Stimulated activated CD4-positive, alpha-beta T cell treated with anti-CD3 and anti-CD28 coated beads, Interleukin-15, amount 100 ng/mL, for 48 hours (primary cell): ENCODE data around the gene TOMM6.
"Not testable (repeated sequence)": the region's sequence is repeated elsewhere in the genome, so short reads cannot be mapped to it uniquely, and the experiment has no call there.

ENCODE experiments used
- DNase-seq, 2 donors: peaks; one replicate each; pipeline ENCODE4 v3.0.0-alpha.2; 2020; ENCODE audit warnings: low read depth in 2 of 2

Gene TOMM6

DNA sequence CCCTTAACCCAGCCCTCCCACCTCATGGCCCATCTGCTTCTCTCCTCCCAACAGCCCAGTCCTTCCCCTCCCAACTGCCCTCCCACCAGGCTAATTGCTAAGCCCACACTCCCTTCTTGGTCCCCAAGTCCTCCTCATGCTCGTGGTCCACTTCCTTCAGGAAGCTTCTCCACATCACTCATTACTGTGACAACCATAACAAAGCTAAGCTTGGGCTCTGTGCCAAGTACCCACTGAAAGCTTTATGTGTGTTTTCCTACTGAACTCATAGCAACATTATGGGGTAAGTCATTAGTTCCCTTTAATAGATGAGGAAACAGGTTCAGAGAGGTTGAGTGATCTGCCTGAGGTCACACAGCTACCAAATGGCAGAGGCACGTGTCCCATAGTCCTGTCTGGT lies 24.0 kb upstream of the TOMM6 start:
- DNase-seq: no peak

DNA sequence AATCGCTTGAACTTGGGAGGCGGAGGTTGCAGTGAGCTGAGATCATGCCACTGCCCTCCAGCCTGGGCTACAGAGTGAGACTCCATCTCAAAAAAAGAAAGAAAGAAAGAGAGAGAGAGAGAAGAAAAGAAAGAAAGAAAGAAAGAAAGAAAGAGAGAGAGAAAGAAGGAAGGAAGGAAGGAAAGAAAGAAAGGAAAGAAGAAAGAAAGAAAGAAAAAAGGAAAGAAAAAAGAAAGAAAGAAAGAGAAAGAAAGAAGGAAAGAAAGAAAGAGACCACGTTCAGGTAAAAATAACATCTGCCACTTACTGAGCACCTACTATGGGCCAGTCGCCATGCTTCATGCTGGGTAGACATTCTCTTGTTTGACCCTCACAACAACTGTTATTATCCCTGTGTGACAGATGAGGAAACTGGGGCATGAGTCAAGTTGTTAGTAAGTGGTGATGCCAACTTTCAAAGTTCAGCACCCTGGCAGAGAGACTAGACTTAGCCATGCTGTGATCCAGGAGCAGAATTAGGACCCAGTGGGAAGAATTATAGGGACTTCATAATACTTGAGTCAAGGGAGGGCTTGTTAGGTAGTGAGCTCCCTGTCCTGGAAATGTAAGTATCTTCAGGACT lies 21.3 kb upstream of the TOMM6 start:
- not testable (repeated sequence) for DNase-seq

DNA sequence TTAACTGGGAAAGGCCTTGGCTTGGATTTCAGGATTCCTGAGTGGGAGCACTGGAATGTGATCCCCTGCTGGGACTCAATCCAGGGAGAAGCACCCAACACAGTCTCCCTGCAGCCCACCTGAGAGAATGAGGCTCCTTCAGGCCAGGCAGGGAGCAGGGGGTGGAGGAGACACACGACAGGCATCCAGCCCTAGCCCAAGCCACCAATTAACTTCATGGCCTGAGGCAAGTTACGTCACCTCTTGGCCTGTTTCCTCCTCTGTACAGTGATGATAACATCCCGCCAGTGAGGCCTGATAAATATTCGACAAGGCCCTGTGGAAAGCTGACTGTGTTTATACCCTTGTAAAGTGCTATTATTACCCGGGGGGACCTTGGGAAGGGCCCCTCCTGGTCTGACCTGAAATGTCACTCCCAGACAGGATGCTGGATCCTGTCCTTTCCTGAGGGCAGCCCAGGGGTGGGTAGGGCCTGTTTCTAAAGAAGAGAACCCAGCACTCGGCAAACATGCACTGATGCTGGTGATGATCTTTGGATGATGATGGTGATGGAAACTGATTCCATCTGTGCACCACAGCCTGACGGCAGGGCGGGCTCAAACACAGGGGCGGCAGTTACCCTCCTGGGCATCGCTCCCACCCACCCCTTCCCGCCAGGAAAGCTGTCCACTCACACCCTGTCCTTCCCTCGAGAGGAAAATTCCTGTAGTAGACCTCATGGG lies 20.2 kb upstream of the TOMM6 start:
- DNase-seq: no peak

DNA sequence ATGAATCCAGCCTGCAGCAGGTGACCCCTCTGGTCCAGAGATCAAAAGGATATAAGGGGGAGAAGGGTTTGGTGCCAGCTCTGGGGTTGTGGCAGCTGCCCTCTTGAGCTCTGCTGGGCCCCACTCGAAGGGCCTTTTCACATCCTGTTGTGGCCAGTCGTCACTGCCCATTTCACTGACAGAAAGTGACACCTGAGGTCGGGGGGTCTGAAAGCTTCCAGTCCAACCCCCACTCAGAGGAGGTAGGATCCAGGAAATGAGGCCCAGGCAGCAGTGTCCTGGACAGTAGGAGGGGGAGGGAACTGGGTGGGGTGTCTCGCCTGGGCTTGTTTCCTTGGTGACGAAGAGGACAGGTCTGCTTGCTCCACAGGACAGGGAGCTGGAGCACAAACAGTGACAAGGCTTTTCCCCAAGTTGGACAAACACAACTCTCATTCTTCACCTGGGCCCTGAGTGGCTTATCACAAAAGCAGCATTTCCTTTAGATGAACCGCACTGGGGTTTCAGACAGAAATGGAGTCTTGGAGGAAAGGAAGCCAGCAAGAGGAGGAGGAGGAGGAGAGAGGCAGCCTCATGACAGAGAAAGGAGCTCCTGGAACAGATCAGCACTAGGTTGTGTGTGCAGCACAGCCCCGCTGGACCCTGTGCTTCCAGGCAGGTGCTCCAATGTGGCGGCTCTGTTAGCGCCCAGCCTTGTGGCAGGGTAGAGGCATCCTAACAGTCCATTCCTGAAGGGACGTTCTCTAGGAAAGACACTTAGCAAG lies 18.8 kb upstream of the TOMM6 start:
- no peak for DNase-seq

DNA sequence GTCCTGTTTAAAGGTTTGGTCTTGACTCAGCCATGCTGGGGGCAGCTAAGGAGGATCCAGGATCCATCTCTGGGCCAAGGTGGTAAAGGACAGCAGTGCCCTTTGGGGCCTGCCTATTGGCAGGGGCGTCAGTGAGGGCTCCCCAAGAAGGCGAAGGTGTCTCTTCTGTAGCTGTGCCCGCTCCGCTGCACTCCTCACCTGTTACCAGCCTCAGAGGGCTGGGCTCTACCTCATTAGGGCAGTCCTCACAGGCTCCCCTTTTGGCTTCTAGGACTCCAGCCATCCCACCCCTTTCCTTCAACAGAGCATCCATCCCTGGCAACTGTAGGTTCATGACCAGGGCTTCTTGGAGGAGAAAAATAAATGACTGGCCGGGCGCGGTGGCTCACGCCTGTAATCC lies 18.1 kb upstream of the TOMM6 start:
- no peak for DNase-seq

DNA sequence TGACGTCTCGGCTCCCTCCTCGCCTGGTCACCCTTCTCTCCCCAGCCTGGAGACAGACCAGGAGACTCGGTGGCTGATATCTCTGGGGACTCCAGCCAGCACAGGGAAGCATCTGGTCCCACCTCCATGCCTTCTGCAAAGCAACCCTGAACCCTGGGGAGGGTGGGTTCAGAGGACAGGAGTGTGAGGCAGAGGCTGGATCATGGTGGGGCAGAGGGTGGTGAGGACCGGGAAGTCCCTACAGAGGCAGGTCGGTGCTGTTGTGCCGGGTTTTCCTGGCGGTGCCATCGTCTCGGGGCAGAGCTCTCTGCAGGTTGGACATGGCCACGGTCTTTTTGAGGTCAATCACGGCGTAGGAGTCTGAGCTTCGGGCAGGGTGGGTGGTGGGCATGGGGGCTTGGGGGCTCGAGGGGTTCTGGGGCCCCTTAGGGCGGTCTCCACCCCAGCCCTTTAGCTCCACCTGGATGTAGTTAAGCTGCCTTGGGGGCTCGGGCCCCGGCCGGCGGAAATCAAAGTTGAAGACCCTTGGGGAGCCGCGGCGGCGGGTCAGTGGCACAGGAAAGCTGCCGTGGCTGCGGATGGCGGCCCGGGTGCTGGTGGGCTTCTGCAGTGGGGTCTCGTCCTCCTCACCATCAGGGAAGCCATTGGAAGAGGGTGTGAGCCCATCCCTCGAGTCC lies 17.0 kb upstream of the TOMM6 start:
- DNase-seq: no peak

DNA sequence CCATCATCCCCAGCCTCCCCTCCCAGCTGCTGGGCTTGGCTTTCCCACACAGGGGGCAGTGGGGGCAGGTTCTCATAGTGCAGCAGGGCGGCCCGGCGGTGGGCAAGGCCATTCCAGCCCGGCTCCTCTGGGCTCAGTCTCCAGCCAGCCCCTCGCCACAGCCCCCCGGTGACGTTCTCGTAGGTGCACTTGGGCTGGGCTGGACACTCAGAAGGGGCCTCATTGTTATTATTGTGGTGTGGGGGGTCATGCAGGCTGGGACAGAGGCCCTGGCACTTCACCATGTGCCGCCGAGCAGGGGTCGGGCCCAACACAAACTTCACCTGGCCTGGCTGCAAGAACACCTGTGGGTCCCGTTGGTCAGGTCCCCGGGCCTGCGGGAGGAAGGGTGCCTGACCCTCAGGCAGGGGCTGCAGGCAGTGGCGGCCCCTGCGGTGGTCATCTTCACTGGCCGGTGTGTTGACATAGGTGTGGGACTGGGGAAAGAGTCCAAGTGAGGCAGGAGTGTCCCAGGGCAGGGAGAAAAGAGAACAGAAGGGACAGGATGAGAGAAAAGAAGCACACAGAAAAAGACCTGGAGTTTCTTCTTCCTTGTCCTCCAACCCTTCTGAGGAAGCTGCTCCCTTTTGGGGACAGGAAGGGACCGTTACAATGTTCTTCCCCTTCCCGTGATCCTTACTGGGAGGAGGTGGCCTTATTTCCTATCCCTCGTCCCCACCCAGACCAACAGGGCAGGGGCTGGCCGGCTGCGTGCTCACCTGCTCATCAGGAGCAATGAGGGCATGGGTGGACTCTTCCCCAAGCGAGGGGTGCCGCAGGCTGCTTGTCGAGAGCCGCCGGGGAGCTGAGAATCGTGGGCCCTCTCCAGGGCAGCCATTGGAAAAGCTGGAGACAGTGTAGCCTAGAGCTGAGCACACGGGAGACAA lies 16.2 kb upstream of the TOMM6 start:
- no peak for DNase-seq

DNA sequence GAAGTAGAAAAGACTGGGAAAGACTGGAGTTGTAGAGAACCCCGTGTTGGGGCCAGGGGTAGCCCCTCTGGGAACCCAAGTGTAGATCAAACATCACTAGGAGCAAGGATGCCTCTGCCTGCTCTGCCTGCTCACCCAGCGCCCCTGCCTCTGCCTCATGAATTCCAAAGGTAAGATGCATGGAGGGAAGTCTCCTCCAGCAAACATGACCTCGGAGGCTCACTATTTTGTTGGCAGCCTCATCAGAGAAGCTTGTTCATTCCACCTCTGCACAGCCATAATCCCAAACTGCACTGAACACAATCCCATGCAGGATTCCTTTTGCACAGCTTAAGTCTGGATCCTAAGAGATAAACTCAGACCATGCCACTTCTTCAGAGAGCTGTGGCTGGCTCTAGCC lies 12.7 kb upstream of the TOMM6 start:
- no peak for DNase-seq

DNA sequence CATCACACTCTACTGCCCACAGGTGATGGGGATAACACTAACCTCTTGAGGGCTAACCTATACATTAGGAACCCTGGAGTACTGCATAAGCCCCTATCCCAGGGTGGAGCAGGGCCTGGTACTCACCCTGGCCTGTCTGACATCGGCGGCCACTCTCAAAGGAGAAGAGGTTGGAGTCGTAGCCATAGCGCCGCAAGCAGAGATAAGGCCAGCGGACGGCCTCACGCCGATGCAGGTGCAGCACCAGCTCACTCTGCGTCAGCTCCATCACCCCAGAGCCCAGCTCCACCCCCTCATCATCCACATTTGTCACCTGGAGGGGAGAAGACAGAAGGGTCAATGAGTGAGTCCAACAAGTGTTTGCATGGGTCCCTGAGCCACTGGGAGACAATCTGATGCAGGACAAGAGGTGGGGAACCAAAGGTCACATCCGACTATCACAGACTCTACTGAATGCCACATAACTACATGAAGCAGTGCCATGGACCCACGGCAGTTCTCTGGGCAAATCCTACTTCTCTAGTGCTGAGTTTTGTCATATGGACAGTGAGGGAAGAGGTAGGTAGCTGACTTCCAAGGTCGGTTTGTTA lies 12.1 kb upstream of the TOMM6 start:
- no peak for DNase-seq

DNA sequence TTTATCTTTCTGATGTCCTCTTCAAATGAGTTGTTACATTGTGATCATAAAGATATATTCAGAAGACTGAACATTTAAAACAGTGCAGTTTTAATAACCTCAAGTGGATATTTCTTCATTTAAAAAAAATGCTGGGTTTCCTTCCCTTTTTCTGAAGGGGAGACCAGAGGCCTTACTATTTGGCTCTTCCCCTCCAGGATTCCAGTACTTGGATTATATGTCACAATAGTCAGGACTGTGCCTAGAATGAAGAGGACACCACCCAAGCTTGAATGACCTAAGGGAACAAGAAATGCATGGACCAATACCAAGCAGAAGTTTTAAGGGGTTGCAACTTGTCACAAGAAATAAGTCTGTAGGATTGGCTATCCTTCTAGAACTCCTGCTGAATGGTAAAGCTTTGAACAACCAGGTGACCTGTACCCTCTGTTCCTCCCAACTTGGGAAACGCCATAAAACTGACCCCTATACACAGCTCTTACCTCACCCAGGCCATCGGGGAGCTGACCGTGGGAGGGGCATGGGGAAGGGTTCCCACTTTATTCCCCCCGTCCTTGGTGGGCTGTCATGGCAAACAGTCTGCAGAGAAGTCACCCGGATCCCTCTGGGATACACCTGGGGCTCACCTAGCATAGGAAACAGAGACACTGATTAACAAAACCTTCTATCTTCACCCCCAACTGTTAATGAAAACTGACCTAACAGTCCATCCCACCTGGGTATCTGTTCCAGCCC lies 9.8 kb upstream of the TOMM6 start:
- no peak for DNase-seq

DNA sequence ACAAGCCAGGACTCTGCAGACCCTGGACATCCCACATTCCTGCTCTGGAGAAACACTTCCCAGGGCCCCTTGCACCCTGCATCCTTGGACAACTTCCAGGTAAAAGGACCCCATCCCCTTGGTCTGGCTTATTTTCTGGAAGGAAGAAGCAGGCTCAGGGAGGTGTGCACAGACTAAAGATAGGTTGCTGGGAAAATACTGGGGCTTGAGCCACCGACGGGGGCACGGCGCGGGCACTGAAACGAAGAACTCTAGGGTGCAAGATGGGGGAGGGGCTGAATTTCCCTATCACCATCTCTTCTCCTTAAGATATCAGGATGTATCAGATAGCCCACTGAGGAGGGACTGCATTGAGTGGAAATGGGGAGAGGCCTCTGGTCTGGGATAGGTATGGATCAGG lies 8.6 kb upstream of the TOMM6 start:
- DNase-seq: no peak

DNA sequence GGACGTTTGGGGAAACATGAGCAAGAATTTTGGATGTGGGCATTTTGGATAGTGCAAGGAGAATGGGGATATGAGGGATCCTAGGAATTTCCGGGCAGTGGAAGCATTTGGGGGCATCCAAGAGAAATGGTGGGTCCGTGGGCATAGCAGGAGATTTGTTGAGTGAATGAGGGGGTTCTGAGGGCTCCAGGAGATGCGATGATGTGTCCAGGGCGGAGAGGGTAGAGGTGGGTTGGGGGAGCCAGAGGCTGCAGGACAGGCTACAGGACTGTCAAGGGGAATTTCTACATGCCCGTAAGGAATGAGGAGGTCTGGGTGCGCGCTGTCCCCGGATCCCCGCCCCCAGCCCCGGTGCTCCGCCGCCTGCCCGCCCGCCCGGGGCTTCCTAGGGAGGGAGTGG lies 8.2 kb upstream of the TOMM6 start:
- DNase-seq: no peak

DNA sequence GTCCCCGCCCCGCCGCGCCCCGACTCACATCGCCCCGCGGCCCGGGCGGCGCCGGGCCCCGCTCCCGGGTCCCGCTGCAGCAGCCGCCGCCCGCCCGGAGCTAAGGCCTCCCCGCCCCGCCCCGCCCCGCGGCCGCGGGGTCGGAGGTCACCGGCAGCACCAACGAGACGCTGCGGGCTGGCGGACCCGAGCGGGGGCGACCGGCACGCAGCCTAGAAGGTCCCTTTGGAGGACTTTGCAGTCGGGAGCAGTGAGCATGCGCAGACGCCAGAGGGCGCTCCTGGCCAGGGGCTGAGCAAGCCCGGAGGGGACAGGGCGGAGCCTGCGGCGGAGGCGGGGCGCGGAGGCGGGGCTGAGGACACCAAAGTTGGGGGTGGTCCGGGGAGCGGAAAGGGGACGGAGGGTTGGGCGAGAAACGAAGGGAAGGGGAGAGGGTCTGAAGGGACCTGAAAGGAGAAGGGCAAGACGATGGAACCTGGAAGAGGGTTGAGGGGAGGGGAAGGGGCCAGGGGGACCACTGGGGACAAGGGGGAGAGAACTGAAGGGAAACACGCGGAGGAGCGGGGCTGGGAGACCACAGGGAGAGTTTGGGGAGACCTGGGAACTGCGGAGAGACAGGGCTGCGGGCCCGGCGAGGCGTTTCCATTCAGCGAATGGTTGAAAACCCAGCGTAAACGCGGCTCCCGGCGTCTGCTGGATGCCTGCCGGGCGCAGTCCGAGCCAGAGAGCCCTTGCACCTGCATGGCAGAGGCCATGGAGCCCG lies 7.5 kb upstream of the TOMM6 start, which contains the start of gene FRS3:
Gene FRS3 (minus strand): TSS at position 113 of the 763 bp plus-strand sequence. CDS start 2,913 bp downstream, outside the sequence.
- peak; percentile 98 to 99 for DNase-seq

DNA sequence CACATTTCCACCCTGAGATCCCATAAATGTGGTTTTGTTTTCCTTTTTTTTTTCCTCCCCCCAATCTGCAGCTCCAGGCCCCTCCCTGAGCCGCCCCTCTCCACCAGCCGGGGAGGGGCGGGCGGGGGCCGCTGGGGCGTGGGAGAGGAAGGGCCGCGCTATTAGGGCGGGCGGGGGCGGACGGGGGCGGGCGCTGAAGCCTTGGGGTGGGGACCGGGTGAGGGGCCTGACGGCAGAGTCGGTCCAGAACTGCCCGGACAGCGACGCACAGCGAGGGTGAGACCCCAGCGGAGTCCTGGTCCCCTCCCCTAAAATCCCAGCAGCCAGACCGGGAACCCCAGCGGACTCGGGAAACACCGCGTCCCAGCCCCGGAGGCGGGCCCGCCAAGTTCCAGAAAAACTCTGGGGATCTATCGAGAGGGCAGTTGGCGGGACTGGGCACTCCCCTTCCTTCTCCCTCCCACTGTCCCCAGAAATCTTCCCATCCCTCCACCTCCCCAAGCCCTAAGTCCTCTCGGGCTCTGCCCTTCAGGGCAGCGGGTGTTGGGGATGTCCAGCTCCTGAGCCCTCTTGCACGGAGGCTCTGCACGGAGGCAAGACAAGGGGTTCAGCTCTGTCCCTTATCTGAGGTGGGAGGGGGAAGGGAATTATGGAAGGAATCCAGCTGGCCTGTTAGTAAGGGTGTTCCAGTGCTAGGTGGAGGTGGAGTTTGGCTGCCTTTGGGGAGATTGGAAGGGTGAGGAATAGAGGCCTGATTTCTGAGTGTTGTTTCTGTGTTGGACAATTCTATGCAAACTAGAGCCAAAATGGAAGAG lies 6.7 kb upstream of the TOMM6 start, which contains the start of gene PRICKLE4:
Gene PRICKLE4 (plus strand): TSS at position 232 of the 815 bp plus-strand sequence. CDS start 2,692 bp downstream, outside the sequence.
- DNase-seq: no peak

DNA sequence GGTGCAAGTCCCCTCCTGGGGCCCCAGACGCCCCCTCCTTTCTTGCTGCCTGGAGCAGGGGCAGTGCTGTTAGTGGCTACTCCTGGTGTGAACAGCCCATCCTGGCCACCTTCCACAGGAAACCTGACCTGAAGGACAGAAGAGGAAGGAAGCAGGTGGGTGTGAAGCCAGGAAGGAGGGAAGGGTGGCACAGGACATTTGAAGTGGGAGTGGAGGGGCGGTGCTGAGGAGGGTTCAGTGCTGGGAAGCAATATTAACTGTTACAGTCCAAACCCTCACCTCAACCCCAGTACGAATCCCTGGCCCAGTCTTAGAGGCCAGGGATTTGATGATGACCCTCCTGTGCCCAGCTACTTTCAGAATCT lies 6.1 kb upstream of the TOMM6 start:
- no peak for DNase-seq

DNA sequence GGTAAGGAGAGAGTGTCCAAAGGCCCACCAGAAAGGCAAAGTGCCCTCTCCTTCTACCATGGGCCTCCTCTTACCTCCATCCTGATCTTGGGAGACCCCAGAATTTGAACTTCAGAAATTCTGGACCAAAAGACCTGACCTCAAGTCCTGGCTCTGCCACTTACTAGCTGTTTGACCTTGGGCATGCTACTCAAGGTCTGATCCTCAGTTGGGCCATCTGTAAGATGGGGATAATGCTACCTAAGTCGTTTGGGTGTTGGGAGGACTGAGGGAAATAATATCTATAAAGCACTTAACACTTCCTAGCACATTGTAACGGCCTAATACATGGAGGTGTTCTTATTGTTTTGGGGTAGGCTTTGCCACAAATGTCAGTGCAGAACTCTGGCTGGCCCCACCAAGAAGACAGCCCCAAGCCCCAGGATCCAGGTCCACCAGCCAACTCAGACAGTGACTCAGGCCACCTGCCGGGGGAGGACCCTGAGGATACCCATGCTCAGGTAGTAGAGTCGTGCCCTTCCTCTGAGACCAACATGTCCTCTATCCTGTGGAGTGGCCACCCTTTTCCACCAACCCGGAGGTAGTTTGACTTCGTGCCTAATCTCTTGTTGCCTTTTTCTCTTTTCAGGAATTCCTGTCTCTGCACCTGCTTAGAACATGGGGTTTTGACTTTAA lies 4.3 kb upstream of the TOMM6 start:
- no peak for DNase-seq

DNA sequence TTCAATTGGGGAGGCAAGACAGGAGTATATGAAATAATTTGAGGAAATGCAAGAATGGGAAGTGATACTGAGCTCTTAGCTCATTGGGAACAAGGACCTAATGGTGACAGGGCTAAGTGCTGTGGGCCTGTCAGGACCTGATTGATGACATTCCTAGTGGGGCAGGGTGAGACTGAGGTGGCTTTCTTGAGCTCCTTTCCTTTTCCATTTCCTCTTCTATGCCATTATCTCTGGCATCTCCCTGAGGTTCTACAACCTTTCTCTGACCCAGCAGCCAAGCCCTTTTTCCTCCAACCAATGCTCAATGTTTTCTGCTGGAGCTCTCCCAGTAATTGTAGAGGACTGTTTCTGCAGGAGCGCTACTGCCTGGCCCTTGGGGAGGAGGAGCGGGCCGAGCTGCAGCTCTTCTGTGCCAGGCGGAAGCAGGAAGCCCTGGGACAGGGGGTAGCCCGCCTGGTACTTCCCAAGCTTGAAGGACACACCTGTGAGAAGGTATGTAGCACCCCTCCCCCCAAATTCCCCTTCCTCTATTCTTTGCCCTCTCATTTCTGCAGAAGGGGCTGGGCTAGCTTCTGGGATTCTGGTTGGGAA lies 2.8 kb upstream of the TOMM6 start:
- DNase-seq: no peak
